ENCODE results near the gene SUPT5H. TPM values are rescaled to one million over a fixed set of nuclear protein-coding genes. Genes with fewer than 3 reads are reported as not detected.

SUPT5H gene
- total and polyA plus RNA-seq, 2 of the 4 experiments (the other 2 are of a cell fraction), result 75.3 to 116 TPM

DNA sequence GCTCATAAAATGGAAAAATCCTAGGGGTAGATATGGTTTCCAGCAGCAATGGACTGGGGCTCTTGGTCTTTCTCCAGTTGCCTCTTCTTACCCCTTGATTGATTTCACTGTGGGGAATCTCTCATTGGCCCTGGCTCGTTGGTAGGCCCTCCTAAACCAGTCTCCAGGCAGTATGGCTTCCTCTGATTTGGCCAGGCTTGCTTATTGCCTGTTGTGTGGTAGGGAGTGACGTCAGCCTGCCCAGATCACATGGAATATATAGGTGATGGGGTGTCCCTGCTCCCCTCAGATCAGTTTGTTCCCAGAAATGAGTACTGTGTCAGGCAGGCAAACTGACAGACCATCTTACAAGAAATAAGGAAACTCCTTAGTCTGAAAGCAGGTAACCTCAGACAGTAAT is 63.9 kb downstream of the SUPT5H start:
- H2BK5ac ChIP-seq (ENCODE audit: low read depth, low read length, poor library complexity, severe bottlenecking), result no peak overlapping the region

More for the DNA sequence above, 63.9 kb downstream of the SUPT5H start:
- peaks cover 35% of the 10 kb centered on the region for H3K27me3 ChIP-seq (ENCODE audit: control insufficient read depth, insufficient read depth, low read length)
- in situ Hi-C loops (cut with MboI; ENCODE audit: low sequenced_read_pairs) (no loop called here), intact Hi-C loops (cut with micrococcal nuclease) (no loop called here), dilution Hi-C loops (cut with HindIII; ENCODE audit: low sequenced_read_pairs, unreplicated experiment) (no loop called here)
- H4K8ac ChIP-seq (ENCODE audit: low read depth in 2 of 2, low read length in 2 of 2), result no peak overlapping the region
- DNase-seq, result no peak
- no peak overlapping the region for H2AK9ac ChIP-seq (replicated peaks; ENCODE audit: low read depth, low read length, poor library complexity)
- no CpG with 5 or more reads among the region's 2 CpGs for WGBS, 2 experiments (ENCODE audit: extremely low coverage in 2 of 2, insufficient read length in 1 of 2)
- no peak for TF ChIP-seq NFE2L2 (IDR thresholded peaks at IDR 0.05; ENCODE audit: low read depth, low read length)
- no peak for TF ChIP-seq SMC3 (IDR thresholded peaks at IDR 0.05; ENCODE audit: low read depth, low read length)
- no peak for TF ChIP-seq RFX5 (IDR thresholded peaks at IDR 0.05; ENCODE audit: low read depth, low read length)
- TF ChIP-seq FOS (IDR thresholded peaks at IDR 0.05; ENCODE audit: low read depth, low read length), result no peak
- TF ChIP-seq MAFK (IDR thresholded peaks at IDR 0.05; ENCODE audit: low read depth, low read length), result no peak
- TF ChIP-seq BHLHE40 (IDR thresholded peaks at IDR 0.05; ENCODE audit: low read depth, low read length), result no peak
- TF ChIP-seq, protein P1, sequence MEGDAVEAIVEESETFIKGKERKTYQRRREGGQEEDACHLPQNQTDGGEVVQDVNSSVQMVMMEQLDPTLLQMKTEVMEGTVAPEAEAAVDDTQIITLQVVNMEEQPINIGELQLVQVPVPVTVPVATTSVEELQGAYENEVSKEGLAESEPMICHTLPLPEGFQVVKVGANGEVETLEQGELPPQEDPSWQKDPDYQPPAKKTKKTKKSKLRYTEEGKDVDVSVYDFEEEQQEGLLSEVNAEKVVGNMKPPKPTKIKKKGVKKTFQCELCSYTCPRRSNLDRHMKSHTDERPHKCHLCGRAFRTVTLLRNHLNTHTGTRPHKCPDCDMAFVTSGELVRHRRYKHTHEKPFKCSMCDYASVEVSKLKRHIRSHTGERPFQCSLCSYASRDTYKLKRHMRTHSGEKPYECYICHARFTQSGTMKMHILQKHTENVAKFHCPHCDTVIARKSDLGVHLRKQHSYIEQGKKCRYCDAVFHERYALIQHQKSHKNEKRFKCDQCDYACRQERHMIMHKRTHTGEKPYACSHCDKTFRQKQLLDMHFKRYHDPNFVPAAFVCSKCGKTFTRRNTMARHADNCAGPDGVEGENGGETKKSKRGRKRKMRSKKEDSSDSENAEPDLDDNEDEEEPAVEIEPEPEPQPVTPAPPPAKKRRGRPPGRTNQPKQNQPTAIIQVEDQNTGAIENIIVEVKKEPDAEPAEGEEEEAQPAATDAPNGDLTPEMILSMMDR (conservative IDR thresholded peaks at IDR 0.05; ENCODE audit: low read depth, low read length), result no peak
- TF ChIP-seq POLR2A (IDR thresholded peaks at IDR 0.05; ENCODE audit: low read depth, low read length), result no peak
- TF ChIP-seq, protein P2, sequence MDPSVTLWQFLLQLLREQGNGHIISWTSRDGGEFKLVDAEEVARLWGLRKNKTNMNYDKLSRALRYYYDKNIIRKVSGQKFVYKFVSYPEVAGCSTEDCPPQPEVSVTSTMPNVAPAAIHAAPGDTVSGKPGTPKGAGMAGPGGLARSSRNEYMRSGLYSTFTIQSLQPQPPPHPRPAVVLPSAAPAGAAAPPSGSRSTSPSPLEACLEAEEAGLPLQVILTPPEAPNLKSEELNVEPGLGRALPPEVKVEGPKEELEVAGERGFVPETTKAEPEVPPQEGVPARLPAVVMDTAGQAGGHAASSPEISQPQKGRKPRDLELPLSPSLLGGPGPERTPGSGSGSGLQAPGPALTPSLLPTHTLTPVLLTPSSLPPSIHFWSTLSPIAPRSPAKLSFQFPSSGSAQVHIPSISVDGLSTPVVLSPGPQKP (IDR thresholded peaks at IDR 0.05; ENCODE audit: borderline replicate concordance, low read depth, low read length), result no peak
- no peak for TF ChIP-seq MAZ (IDR thresholded peaks at IDR 0.05; ENCODE audit: borderline replicate concordance, low read depth, low read length)
- no peak for TF ChIP-seq CEBPB (IDR thresholded peaks at IDR 0.05; ENCODE audit: low read depth, low read length)
- TF ChIP-seq, protein P3, sequence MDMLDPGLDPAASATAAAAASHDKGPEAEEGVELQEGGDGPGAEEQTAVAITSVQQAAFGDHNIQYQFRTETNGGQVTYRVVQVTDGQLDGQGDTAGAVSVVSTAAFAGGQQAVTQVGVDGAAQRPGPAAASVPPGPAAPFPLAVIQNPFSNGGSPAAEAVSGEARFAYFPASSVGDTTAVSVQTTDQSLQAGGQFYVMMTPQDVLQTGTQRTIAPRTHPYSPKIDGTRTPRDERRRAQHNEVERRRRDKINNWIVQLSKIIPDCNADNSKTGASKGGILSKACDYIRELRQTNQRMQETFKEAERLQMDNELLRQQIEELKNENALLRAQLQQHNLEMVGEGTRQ (IDR thresholded peaks at IDR 0.05; ENCODE audit: low read depth, low read length), result no peak
- TF ChIP-seq RAD21 (IDR thresholded peaks at IDR 0.05; ENCODE audit: low read length), result no peak
- no peak for TF ChIP-seq MXI1 (IDR thresholded peaks at IDR 0.05; ENCODE audit: borderline replicate concordance, low read depth, low read length)
- TF ChIP-seq RCOR1 (IDR thresholded peaks at IDR 0.05; ENCODE audit: insufficient replicate concordance, low read length), result no peak
- TF ChIP-seq CHD1 (IDR thresholded peaks at IDR 0.05; ENCODE audit: low read depth, low read length), result no peak
- H2BK120ac ChIP-seq (ENCODE audit: low read depth, low read length), result no peak overlapping the region
- H3K56ac ChIP-seq (ENCODE audit: extremely low read depth, insufficient read depth, low read length), result no peak overlapping the region
- H2BK15ac ChIP-seq (ENCODE audit: low read depth, low read length), result no peak overlapping the region
- POLR2A ChIA-PET (ENCODE audit: unreplicated experiment), result no interaction called here
- H3K14ac ChIP-seq (replicated peaks; ENCODE audit: low read depth, low read length), result no peak overlapping the region
- H3K4me1 ChIP-seq (ENCODE audit: control insufficient read depth, insufficient read depth, low read length), result no peaks in the 10 kb centered on the region
- no peak for ATAC-seq (ENCODE audit: low read depth)
- no peaks in the 10 kb centered on the region for H4K20me1 ChIP-seq (ENCODE audit: insufficient read depth, low read length)
- no TSS peak for BruUV-seq (replicated peaks)
- no peak overlapping the region for H2AK5ac ChIP-seq (ENCODE audit: low read depth, low read length)
- H3K27ac ChIP-seq (ENCODE audit: insufficient read depth, low read length), result no peak overlapping the region
- H2AFZ ChIP-seq (replicated peaks; ENCODE audit: low read length, poor library complexity), result no peak overlapping the region
- H3K4ac ChIP-seq (ENCODE audit: low read depth, low read length), result no peak overlapping the region
- H3K23ac ChIP-seq (ENCODE audit: low read depth, low read length), result no peak overlapping the region
- H3K18ac ChIP-seq (ENCODE audit: low read depth, low read length), result no peak overlapping the region
- H3K9ac ChIP-seq (ENCODE audit: low read depth, low read length), result no peak overlapping the region
- no peak overlapping the region for H3K4me3 ChIP-seq (ENCODE audit: insufficient read depth, low read depth, low read length)
- CTCF ChIA-PET, result interaction anchor here (0.9 kb wide), 1 partner anchor 23 kb away, joined by 3 read pairs; the partner anchor contains the start of gene EID2B
- peaks cover 3% of the 10 kb centered on the region; the same call in 1 of the 2 replicates for H3K9me1 ChIP-seq (ENCODE audit: insufficient read depth, low read length)
- no peaks in the 10 kb centered on the region for H3K36me3 ChIP-seq (ENCODE audit: control insufficient read depth, insufficient read depth, low read length)
- H3K79me1 ChIP-seq (ENCODE audit: low read depth in 1 of 2, low read length in 2 of 2), result no peaks in the 10 kb centered on the region
- H4K91ac ChIP-seq (ENCODE audit: insufficient read depth, low read depth, low read length), result no peak overlapping the region
- H3K4me2 ChIP-seq (ENCODE audit: low read depth, low read length), result no peak overlapping the region
- peaks cover 5% of the 10 kb centered on the region for H3K9me3 ChIP-seq (ENCODE audit: control insufficient read depth, insufficient read depth, low read length)
- H4K5ac ChIP-seq (ENCODE audit: low read depth, low read length), result no peak overlapping the region
- no peak overlapping the region for H2BK20ac ChIP-seq (ENCODE audit: low read depth, low read length)
